Stimulated activated CD4-positive, alpha-beta T cell treated with anti-CD3 and anti-CD28 coated beads, Interleukin-1b, Interleukin-23, amount 100 ng/mL, for 48 hours (primary cell): ENCODE results near the gene JMJD7.
A peak's percentile ranks its signal among the peaks of the same experiment; 100 is the strongest.

Source experiments
- DNase-seq: peaks from one replicate; pipeline ENCODE4 v3.0.0-alpha.2; 2020

The JMJD7 gene

GRCh38 chr15:41801850-41802455 is 25.9 kb upstream of the JMJD7 start:
- no peak for DNase-seq

- DNase-seq: no peak
These were observed 23.5 kb upstream of the JMJD7 start for GRCh38 chr15:41804361-41804760.

- DNase-seq: no peak
These were observed 22.8 kb upstream of the JMJD7 start for GRCh38 chr15:41804916-41805666.

- no peak for DNase-seq
These were observed 22.2 kb upstream of the JMJD7 start for GRCh38 chr15:41805711-41806110.

- DNase-seq: no peak
These were observed 21.4 kb upstream of the JMJD7 start for GRCh38 chr15:41806291-41807181.

- DNase-seq: no peak
These were observed 18.8 kb upstream of the JMJD7 start for GRCh38 chr15:41809121-41809520.

GRCh38 chr15:41809526-41810220 is 18.2 kb upstream of the JMJD7 start:
- no peak for DNase-seq

- DNase-seq: no peak
These were observed 17.1 kb upstream of the JMJD7 start for GRCh38 chr15:41810651-41811431.

GRCh38 chr15:41811432-41812195 is 16.3 kb upstream of the JMJD7 start:
- DNase-seq: peak; percentile 68

GRCh38 chr15:41812820-41813375 is 15.0 kb upstream of the JMJD7 start:
- no peak for DNase-seq

GRCh38 chr15:41813426-41813825 is 14.5 kb upstream of the JMJD7 start:
- no peak for DNase-seq

GRCh38 chr15:41814534-41814933 is 13.4 kb upstream of the JMJD7 start:
- DNase-seq: no peak

GRCh38 chr15:41816788-41817187 is 11.1 kb upstream of the JMJD7 start:
- DNase-seq: no peak

GRCh38 chr15:41817327-41817726 is 10.6 kb upstream of the JMJD7 start:
- DNase-seq: no peak

GRCh38 chr15:41817781-41818180 is 10.1 kb upstream of the JMJD7 start:
- DNase-seq: no peak

- DNase-seq: no peak
These were observed 8.3 kb upstream of the JMJD7 start for GRCh38 chr15:41819455-41820050.

- DNase-seq: no peak
These were observed 7.0 kb upstream of the JMJD7 start for GRCh38 chr15:41820791-41821423.

- DNase-seq: no peak
These were observed 6.1 kb upstream of the JMJD7 start for GRCh38 chr15:41821831-41822230.

- no peak for DNase-seq
These were observed 5.4 kb upstream of the JMJD7 start for GRCh38 chr15:41822471-41822870.

- DNase-seq: no peak
These were observed 4.9 kb upstream of the JMJD7 start for GRCh38 chr15:41822957-41823356.
